T follicular helper cell (primary cell): Measurements from ENCODE around the gene UTP14C.
"Not testable (repeated sequence)": the region's sequence is repeated elsewhere in the genome, so short reads cannot be mapped to it uniquely, and the experiment has no call there.

ENCODE experiments used
- DNase-seq: peaks from one replicate; pipeline ENCODE4 v3.0.0-alpha.2; 2020; ENCODE audit warnings: low read depth
- total RNA-seq, 2 experiments: gene quantifications; one replicate each; lab custom pipeline; 2026; lab: John Stamatoyannopoulos, UW

UTP14C gene, protein sequence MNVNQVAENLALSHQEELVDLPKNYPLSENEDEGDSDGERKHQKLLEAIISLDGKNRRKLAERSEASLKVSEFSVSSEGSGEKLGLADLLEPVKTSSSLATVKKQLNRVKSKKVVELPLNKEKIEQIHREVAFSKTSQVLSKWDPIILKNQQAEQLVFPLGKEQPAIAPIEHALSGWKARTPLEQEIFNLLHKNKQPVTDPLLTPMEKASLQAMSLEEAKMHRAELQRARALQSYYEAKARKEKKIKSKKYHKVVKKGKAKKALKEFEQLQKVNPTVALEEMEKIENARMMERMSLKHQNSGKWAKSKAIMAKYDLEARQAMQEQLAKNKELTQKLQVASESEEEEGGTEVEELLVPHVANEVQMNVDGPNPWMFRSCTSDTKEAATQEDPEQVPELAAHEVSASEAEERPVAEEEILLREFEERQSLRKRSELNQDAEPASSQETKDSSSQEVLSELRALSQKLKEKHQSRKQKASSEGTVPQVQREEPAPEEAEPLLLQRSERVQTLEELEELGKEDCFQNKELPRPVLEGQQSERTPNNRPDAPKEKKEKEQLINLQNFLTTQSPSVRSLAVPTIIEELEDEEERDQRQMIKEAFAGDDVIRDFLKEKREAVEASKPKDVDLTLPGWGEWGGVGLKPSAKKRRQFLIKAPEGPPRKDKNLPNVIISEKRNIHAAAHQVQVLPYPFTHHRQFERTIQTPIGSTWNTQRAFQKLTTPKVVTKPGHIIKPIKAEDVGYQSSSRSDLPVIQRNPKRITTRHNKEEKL
- total RNA-seq, result 0 reads per million in 2 experiments

DNA sequence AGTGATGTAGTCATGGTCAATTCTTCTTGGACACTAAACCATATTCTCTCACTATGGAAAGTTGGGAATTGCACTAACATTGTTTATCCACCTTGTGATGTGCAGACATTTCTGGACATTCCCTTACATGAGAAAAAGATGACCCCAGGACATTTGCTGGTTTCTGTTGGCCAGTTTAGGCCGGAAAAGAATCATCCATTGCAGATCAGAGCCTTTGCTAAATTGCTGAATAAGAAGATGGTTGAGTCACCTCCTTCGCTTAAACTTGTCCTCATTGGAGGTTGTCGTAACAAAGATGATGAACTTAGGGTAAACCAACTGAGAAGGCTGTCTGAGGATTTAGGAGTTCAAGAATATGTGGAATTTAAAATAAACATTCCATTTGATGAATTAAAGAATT lies at the start of gene UTP14C:
UTP14C (plus strand) TSS at position 211 of the 400 bp plus-strand sequence. CDS start 4,114 bp downstream, outside the sequence.
- DNase-seq, result no peak

- no peak for DNase-seq
These were observed 48.1 kb upstream of the UTP14C start for GRCh38 chr13:51976423-51976822.

DNA sequence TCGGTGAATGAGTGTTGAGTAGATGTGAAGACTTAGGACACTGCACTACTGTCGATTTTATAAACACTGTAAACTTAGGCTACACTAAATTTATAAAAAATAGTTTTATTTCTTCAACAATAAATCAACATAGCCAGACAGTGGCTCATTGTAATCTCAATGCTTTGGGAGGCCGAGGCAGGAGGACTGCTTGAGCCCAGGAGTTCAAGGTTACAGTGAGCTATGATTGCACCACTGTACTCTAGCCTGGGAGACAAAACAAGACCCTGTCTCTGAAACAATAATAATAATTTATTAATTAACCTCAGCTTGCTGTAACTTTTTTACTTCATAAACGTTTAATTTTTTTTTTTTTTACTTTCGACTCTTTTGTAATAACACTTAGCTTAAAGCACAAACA lies 47.6 kb upstream of the UTP14C start:
- no peak for DNase-seq

- no peak for DNase-seq
These were observed 46.9 kb upstream of the UTP14C start for GRCh38 chr13:51977625-51978024.

DNA sequence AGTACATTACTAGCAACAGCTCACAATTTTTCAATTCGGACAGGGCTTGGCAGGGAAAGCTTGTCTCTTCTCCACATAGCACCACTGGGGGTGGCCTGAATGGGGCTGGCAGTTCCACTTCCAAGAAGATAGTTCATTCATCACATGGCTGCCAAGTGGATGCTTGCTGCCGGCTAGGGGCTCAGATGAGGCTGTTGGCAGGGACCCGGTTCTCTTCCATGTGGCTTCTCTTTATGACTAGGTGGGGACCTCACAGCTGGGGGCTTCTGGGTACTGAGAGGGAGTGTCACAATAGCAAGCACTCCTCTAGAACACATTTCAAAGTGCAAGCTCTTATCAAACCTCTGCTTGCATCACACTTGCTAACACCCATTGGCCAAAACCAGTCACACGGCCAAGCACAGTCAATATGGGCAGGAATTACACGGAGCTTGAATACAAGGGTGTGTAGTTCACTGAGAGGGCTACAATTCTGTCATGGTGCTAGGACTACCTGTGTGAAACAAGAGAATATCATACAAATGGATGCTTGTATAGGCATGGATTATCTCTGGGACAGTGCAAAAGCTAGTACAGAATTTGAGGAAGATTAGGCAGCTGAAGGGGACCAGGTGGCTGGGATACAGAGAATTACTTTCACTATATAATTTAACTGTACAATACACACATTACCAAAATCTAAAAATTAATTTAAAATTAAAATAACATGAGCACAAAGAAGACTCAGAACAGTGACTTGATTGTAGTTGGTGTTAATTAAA lies 45.5 kb upstream of the UTP14C start:
- DNase-seq, result no peak

GRCh38 chr13:51980908-51981307 lies 43.6 kb upstream of the UTP14C start:
- no peak for DNase-seq

GRCh38 chr13:51981355-51981754 lies 43.1 kb upstream of the UTP14C start:
- DNase-seq, result no peak

- not testable (repeated sequence) for DNase-seq
These were observed 41.2 kb upstream of the UTP14C start for GRCh38 chr13:51983292-51983691.

- not testable (repeated sequence) for DNase-seq
These were observed 39.6 kb upstream of the UTP14C start for GRCh38 chr13:51984904-51985303.

DNA sequence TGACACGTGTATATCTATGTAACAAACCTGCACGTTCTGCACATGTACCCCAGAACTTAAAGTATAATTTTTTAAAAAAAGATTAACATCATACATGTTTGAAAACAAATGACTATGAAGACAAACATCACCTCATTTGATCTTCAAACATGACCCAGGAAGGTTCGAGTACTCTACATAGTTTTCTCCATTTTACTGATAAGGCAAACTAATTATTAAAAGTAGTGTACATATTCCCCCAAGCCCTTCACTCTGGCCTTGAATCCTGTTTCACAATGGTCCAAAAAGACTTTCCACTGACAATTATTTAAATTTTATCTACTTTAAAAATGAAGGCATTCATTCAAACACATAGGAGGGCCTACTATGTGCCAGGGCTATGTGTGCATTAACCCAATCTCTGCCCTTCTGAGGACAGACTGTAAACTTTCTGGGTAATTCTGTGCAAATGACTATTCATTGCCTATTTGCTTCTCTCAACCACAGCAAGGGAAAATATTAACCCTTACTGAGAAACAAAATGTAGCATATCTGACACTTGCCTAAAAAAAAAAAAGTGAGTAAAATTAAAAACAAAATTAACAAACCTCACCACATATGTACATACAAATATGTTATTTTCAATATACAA lies 35.4 kb upstream of the UTP14C start:
- no peak for DNase-seq

DNA sequence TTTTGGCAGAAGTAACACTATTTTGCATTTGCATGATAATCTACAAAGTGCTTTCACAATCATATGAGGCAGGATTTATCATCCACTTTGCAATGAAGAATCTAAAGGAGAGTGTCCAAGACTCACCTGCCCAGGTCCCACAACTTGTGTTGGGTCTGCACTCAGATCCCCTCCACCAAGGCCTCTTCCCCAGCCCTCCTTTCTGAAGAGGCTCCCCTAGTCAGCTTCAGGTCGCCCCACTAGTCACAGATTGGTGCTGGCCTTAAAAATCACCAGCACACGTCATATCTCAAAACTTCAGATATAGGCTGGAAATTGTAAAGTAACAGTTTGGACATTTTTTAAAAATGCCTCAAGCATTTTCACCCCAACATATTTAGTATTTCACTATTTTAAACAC lies 30.8 kb upstream of the UTP14C start:
- DNase-seq, result no peak

DNA sequence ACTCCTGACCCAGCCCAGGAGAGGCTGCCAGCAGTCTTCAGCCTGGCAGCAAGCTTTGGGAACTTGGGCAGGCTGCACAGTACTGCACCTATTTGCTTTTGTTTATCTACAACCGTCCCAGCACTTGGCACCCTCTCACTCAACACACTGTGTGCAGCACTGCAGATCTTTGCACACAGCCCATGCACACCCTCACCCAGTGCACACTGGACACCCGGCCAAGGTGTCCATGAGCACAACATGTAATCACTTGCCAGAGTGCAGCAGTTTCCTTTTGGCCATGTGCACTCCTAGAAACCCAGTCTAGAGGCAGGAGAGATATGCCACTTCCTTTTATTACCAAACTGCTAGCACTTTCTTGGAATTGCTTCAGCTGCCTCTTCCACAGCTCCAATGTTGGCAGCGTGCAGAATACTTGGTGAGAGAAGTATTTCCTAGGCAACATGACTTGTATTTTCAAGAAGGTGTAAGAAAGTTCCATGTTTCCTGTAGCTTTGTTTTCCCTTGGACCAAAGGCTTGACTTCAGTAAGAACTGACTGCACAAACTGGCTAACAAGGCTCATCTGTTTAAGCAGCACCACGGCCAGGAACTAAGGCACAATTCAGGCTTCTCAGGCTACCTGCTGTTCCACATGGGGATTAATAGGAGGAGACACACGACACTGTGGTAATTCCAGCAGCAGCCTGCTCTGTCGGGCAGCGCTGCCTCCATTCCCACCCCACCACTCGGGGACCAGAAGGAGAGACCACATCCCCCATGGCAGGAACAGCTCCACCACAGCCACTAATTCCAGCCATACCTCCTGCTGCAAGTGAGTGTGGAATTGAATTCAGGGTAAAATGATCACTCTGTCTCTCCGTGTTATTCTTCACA lies 28.6 kb upstream of the UTP14C start:
- no peak for DNase-seq

DNA sequence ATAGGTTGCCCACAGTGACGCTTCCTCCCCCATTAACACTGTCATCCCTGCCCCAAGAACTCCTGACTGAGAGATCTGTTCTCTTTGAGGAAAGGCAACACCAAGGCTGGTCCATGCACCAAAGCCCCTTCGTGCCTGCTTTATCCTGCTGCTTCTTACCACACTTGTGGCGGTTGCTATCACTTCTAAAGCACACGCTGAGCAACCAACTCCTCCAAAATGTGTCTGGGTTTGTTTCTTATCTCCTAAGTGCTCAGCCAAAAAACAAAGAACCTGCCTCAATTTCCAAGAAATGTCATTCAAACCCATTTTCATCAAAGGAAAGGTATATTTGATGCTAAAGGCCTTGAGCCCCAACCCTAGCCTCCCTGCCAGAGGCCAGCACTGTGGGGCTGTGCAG lies 27.9 kb upstream of the UTP14C start:
- DNase-seq, result no peak

- DNase-seq, result no peak
These were observed 27.3 kb upstream of the UTP14C start for GRCh38 chr13:51997186-51997585.

GRCh38 chr13:51997641-51998330 lies 26.7 kb upstream of the UTP14C start:
- DNase-seq, result no peak

DNA sequence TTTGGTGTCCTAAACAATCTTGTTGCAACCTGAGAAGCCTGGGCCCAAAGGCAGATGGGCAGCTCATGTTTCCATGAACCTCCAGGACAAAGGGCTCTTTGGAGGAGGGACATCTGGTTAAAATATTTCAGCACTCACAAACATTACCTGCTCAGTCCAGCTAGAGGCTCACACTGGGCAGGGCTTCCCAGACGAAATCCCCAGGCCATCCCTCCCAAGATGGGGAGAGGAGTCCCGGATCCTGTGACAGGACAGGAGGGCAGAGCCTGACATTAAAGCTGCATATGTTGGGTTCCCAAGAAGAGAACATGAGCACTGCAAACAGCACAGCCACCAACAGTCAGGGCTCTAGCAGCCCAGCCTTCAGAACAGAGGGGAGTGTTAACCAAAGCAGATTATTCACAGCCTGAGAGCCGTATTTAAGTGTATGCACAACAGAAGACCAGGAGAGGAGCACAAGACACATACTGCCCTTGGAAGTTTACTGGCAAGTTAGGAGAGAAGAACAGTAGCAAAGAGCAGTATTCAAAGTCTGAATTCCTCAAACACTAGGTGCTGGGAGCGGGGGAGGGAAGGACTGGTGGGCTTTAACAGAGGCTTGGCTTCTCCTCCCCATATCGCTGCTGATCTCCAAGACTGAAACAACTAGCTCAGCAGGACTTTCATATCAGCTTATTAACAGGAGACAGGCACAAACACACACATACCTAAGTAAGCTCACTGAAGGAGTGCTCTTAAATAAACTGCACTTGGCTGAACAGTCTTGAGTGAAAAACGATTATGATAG lies 25.6 kb upstream of the UTP14C start:
- no peak for DNase-seq

GRCh38 chr13:51999510-51999911 lies 25.0 kb upstream of the UTP14C start:
- no peak for DNase-seq

DNA sequence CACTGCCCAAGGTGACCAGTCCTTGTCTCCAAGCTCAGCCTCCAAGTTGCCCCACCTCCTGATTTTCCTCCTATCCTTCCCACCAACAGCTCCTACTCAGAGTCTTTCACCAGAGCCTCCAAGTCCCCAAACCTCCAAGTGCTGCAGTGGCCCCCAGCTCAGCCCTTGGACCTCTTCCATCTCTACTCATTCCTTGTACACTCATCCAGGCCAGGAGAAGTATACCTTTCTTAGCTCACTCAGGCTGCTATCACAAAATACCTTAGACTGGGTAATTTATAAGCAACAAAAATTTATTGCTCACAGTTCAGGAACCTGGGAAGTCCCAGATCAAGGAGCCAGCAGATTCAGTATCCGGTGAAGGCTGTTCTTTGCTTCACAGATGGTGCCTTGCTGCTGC lies 24.6 kb upstream of the UTP14C start:
- no peak for DNase-seq

DNA sequence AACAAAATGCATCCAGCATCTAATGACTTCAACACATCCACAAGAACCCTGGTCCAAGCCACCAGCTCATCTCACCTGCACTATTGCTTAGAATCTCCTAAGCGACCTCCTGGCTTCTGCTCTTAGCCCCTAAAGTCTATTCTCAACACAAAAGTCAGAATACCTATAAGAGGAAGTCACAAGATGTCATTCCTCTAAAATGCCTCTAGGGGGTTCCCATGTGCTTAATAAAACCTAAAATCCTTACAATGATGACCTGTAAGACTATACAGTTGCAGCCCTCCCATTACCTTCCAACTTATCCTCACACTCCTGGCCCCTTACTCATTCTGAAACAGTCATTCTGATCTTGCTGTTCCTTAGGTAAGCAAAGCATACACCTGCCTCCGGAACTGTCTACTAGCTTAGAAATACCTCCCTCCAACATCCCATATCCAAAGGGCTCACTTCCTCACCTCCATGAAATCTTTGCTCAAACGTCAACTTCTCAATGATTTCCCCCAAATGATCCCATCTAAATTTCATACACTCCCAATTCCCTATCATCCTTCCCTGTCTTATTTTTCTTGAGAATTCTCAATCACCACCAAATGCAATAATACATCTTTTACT lies 23.3 kb upstream of the UTP14C start:
- no peak for DNase-seq
